ENCODE data around the gene MCC. TPM values are rescaled to one million over a fixed set of nuclear protein-coding genes. Genes with fewer than 3 reads are reported as not detected.

Gene MCC
- total RNA-seq, 1 experiment from 2014 or later: 7.1 TPM

DNA sequence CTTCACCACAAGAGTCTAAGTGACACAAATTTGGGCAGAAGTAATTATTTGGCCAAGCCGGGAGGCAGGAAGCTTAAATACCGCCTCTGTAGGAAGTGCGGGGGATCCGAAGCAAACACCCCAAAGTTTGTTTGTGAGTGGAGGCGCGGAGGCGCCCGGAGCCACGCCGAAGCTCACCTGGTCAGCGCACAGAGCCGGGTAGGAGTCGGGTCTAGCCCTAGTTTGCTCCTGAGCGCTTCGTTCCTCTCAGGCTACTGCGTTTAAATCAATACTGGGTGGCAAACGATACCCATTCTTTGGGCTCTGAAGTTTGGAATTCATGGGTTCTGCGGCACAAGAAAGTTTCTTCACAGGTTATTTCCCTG is 855 bp downstream of the MCC start:
- no peak overlapping the region for H3K27ac ChIP-seq (ENCODE audit: low read length)
- CTCF ChIA-PET: interaction anchor here (0.6 kb wide), 1 partner anchor 151 kb away, joined by 3 read pairs; no protein-coding TSS in a partner anchor

DNA sequence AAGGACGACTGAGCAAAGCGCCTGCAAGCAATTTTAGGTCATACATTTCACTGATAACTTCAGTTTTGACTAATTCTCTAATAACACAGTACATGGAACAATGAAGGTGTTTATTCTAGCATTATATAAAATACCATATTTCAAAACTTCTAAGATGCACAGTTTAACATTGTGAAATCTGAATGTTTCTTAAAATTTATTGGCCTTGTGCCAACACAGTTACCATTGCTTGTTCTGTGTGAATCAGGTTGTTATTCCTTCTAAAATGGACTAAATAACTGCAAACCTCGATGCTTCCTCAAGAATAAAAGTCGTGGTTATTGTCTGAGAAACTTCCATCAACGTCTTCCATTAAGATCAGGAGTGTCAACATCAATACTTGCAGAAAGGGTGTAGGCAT is 8.0 kb downstream of the MCC start:
- Histone ChIP-seq H3K4me1 (ENCODE audit: insufficient read depth, low read length) (no peaks in the 10 kb centered on the region), H3K79me2 (ENCODE audit: low read length) (no peaks in the 10 kb centered on the region), H2AFZ (ENCODE audit: low read length) (no peak overlapping the region), H4K20me1 (ENCODE audit: low read length) (no peaks in the 10 kb centered on the region), H3K27me3 (ENCODE audit: low read length) (no peaks in the 10 kb centered on the region), H3K27ac (ENCODE audit: low read length) (no peak overlapping the region), H3F3A (ENCODE audit: low read length, unreplicated experiment) (no peaks in the 10 kb centered on the region), H3K9ac (ENCODE audit: low read length) (no peak overlapping the region), H3K4me2 (ENCODE audit: low read length) (no peak overlapping the region), H3K9me2 (replicated peaks; ENCODE audit: low read length) (no peaks in the 10 kb centered on the region), H3K36me3 (ENCODE audit: low read depth, low read length) (no peaks in the 10 kb centered on the region), H3K9me3 (ENCODE audit: low read length) (no peaks in the 10 kb centered on the region), H3K4me3 (ENCODE audit: low read length) (no peak overlapping the region)
- TF ChIP-seq EZH2phosphoT487 (IDR thresholded peaks at IDR 0.05; ENCODE audit: borderline replicate concordance, low read length): no peak
- TF ChIP-seq, protein P1, sequence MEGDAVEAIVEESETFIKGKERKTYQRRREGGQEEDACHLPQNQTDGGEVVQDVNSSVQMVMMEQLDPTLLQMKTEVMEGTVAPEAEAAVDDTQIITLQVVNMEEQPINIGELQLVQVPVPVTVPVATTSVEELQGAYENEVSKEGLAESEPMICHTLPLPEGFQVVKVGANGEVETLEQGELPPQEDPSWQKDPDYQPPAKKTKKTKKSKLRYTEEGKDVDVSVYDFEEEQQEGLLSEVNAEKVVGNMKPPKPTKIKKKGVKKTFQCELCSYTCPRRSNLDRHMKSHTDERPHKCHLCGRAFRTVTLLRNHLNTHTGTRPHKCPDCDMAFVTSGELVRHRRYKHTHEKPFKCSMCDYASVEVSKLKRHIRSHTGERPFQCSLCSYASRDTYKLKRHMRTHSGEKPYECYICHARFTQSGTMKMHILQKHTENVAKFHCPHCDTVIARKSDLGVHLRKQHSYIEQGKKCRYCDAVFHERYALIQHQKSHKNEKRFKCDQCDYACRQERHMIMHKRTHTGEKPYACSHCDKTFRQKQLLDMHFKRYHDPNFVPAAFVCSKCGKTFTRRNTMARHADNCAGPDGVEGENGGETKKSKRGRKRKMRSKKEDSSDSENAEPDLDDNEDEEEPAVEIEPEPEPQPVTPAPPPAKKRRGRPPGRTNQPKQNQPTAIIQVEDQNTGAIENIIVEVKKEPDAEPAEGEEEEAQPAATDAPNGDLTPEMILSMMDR (conservative IDR thresholded peaks at IDR 0.05; ENCODE audit: low read depth, low read length): no peak
- no peak for TF ChIP-seq EZH2 (IDR thresholded peaks at IDR 0.05; ENCODE audit: low read length, unreplicated experiment)
- BruUV-seq (replicated peaks): no TSS peak
- intact Hi-C loops (cut with micrococcal nuclease): no loop called here
- CTCF ChIA-PET: no interaction called here
- ATAC-seq (no peak), DNase-seq (no peak)
- POLR2A ChIA-PET (ENCODE audit: unreplicated experiment): no interaction called here

More for the DNA sequence above, 855 bp downstream of the MCC start:
- Histone ChIP-seq H3K9me3 (ENCODE audit: low read length) (peaks cover 11% of the 10 kb centered on the region), H3K9me2 (replicated peaks; ENCODE audit: low read length) (no peaks in the 10 kb centered on the region), H3K36me3 (ENCODE audit: low read depth, low read length) (no peaks in the 10 kb centered on the region), H3F3A (ENCODE audit: low read length, unreplicated experiment) (no peaks in the 10 kb centered on the region), H4K20me1 (ENCODE audit: low read length) (no peaks in the 10 kb centered on the region), H2AFZ (ENCODE audit: low read length) (peak overlapping the region; percentile 99), H3K4me3 (ENCODE audit: low read length) (peak overlapping the region; percentile 87), H3K4me1 (ENCODE audit: insufficient read depth, low read length) (peaks cover 13% of the 10 kb centered on the region), H3K79me2 (ENCODE audit: low read length) (no peaks in the 10 kb centered on the region), H3K9ac (ENCODE audit: low read length) (no peak overlapping the region), H3K4me2 (ENCODE audit: low read length) (peak overlapping the region; percentile 97), H3K27me3 (ENCODE audit: low read length) (peaks cover 16% of the 10 kb centered on the region; the same call in 1 of the 2 replicates)
- TF ChIP-seq EZH2 (IDR thresholded peaks at IDR 0.05; ENCODE audit: low read length, unreplicated experiment) (no peak), EZH2phosphoT487 (IDR thresholded peaks at IDR 0.05; ENCODE audit: borderline replicate concordance, low read length) (no peak)
- TF ChIP-seq, protein P1 (conservative IDR thresholded peaks at IDR 0.05; ENCODE audit: low read depth, low read length): no peak; the same call in 1 of the 2 replicates
- intact Hi-C loops (cut with micrococcal nuclease): loop anchor here (5.0 kb wide), 1 partner anchor 95 kb away; no protein-coding TSS in a partner anchor
- DNase-seq (no peak), ATAC-seq (peak; percentile 17)
- BruUV-seq (replicated peaks): TSS peak; percentile 20
- POLR2A ChIA-PET (ENCODE audit: unreplicated experiment): no interaction called here

GRCh38 chr5:113478691-113479090 is 9.6 kb downstream of the MCC start:
- no TSS peak for BruUV-seq (replicated peaks)
- no peaks in the 10 kb centered on the region for H4K20me1 ChIP-seq (ENCODE audit: low read length)
- ChIA-PET POLR2A (ENCODE audit: unreplicated experiment) (no interaction called here), CTCF (no interaction called here)
- H2AFZ ChIP-seq (ENCODE audit: low read length): no peak overlapping the region
- H3K9me2 ChIP-seq (replicated peaks; ENCODE audit: low read length): no peaks in the 10 kb centered on the region
- no peaks in the 10 kb centered on the region for H3K36me3 ChIP-seq (ENCODE audit: low read depth, low read length)
- TF ChIP-seq EZH2phosphoT487 (IDR thresholded peaks at IDR 0.05; ENCODE audit: borderline replicate concordance, low read length) (no peak), EZH2 (IDR thresholded peaks at IDR 0.05; ENCODE audit: low read length, unreplicated experiment) (no peak)
- TF ChIP-seq, protein P1 (conservative IDR thresholded peaks at IDR 0.05; ENCODE audit: low read depth, low read length): no peak
- H3K4me2 ChIP-seq (ENCODE audit: low read length): no peak overlapping the region
- intact Hi-C loops (cut with micrococcal nuclease): no loop called here
- H3K79me2 ChIP-seq (ENCODE audit: low read length): no peaks in the 10 kb centered on the region
- no peaks in the 10 kb centered on the region for H3F3A ChIP-seq (ENCODE audit: low read length, unreplicated experiment)
- no peak overlapping the region for H3K4me3 ChIP-seq (ENCODE audit: low read length)
- no peaks in the 10 kb centered on the region for H3K27me3 ChIP-seq (ENCODE audit: low read length)
- ATAC-seq (no peak), DNase-seq (no peak)
- no peak overlapping the region for H3K9ac ChIP-seq (ENCODE audit: low read length)
- H3K4me1 ChIP-seq (ENCODE audit: insufficient read depth, low read length): no peaks in the 10 kb centered on the region
- no peak overlapping the region for H3K27ac ChIP-seq (ENCODE audit: low read length)
- no peaks in the 10 kb centered on the region for H3K9me3 ChIP-seq (ENCODE audit: low read length)

All from PC-3 (cell line).